Hematopoietic multipotent progenitor cell treated with erythropoietin and hydrocortisone succinate and interleukin-3 and kit ligand, for 6 days (in vitro differentiated cells): ENCODE measurements around the gene GRIK4.

Experiments used
- DNase-seq: peaks from one replicate; pipeline ENCODE4 v3.0.0-alpha.2; 2015

Gene GRIK4

DNA sequence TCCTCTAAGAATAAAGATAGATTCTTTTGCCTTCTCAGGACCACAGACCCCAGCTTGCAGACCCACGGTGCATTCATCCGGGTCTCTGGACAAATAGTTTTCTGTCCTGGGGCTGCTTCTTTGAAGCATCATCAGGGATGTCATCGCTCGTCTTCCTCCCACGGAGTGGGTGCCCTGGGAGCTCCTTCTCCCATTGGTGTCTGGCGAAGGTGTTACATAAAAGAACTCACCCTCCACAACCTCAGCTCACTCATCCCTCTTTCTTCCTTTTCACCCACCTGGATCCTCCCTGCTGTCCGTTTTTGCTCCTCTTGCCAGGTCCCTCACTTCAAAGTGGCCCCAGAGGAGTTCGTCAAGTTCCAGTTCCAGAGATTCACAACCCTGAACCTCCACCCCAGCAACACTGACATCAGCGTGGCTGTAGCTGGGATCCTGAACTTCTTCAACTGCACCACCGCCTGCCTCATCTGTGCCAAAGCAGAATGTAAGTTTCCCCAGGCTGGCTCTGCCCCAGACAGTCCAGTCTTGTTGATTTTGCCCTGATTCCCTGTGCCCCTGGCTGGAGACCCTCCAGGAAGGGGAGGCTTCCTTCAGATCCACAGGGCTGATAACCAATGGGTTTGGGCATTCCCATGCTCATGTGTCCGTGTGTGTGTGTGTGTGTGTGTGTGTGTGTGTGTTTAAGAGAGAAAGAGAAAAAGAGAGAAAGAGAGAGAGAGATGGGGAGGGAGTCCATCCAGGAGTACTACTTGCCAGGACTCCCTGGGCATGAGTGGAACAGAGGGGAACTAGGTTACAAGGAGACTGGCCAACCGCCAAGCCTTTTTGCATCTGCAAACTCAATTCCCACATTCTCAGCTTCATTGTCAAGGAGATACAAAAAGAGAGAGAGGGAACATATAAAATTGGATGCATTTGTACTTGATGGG, 308.2 kb downstream of the GRIK4 start:
- no peak for DNase-seq

DNA sequence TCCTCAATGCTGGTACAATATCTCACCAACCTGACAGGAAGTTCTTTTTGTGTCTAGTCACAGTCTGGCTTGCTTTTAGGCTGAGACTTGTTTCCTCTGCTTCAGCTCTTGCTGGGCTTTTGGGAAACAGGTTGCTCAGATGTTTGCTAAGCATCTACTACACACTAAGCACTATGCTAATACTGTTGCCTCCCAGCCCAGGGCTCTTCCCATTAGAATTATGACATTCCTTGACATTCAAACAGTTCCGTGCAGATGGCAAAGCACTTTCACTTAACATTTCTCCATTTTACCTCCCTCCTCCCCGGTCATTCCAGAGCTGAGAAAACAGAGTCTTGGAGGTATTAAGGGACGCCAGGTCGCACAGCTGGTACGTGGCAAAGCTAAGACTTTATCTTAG, 311.6 kb downstream of the GRIK4 start:
- no peak for DNase-seq

DNA sequence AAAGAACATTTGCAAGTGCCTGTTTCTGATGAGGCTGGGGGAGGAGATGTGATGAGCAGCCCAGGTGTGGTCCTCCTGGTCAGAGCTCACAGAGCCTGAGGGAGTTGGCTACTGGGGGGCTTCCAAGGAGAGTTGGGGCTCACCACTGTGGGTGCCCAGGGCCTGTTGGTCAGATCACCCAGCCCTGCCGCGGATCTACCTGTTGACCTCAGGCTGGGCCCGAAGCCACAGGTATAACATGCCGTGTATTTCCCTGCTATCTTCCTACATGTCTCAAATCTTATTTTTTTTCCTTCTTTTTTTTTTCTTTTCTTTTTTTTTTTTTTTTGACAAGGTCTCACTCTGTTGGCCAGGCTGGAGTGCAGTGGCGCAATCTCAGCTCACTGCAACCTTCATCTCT, 312.7 kb downstream of the GRIK4 start:
- no peak for DNase-seq

DNA sequence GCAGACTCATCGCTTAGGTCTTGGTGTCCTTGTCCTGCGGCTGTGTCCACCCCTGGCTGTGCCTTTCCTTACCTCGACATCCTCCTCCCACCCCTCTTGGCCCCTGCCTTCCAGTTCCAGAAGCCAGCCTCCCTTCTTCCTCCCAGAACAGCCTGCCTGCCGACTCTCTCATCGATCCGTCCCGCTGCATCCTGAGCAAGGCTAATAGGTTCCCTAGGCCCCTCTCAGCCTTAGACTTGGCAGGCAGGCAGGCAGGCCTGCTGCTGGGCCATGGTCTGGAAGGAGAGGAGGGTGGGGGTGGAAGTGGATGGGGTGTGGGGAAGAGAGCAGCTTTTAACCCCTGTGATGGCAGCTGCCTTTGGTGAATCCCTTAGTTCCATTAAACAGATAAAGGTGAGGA, 315.6 kb downstream of the GRIK4 start:
- no peak for DNase-seq

DNA sequence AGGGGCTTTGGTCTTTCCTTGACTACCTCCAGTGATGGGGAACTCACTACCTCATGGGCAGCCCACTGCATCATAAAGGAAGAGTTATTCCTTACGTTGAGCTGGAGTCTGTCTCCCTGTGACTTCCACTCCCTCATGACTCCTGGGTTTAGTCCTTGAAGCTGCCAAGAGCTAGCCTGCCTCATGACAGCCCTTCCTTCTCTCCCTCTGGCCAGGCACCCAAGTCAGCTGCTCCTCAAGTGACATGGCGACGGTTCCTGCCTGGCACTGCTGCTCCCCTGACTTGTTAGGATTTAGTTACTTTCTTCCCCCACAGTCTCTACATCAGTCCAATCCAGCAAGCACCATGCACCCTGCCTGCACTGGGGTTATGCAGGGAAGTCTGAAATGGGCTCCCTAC, 316.3 kb downstream of the GRIK4 start:
- DNase-seq, result no peak

DNA sequence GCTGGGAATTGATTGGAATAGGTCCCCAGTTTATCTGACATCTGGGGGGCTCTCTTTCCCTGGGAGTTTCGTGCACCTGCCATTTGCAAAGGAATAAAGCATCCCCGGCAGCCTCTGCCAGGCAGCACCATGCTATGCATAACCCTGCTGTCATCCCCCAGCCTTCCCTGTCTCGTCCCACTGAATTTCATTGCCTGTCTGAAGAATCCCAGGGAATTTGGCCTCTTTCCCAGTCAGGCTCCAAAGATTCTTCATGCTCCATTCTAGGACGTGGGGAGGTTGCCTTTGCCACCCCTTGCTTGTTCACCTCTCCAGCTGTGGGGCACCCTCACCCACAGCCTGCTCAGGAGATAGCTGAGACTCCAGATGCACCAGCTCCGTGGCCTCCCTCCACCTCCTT, 317.3 kb downstream of the GRIK4 start:
- DNase-seq, result no peak

DNA sequence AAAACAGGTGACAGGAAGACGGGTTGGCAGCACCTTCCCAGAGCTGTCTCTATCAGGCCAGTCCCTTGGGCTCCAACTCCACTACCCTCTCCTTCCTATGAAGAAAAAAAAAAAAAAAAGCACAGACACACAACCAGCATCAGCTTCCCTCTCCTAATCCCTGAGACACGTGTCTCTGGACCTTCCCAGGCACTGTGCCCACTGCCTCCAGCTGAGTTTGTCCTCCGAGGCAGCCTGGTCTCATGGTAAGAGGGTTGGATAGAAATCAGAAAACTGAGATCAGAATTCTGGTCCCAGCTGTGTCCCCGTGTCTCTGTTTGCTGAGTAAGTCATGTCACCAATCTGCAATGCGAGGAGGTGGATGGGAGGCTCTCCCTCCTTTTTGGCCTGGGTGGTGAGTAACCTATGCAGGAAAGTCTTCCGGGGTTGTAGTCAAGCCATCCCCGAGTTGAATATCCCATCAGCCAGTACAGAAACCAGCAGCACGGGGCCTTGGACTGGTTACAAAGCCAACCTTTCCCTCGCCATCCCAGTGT, 318.6 kb downstream of the GRIK4 start:
- DNase-seq, result no peak

DNA sequence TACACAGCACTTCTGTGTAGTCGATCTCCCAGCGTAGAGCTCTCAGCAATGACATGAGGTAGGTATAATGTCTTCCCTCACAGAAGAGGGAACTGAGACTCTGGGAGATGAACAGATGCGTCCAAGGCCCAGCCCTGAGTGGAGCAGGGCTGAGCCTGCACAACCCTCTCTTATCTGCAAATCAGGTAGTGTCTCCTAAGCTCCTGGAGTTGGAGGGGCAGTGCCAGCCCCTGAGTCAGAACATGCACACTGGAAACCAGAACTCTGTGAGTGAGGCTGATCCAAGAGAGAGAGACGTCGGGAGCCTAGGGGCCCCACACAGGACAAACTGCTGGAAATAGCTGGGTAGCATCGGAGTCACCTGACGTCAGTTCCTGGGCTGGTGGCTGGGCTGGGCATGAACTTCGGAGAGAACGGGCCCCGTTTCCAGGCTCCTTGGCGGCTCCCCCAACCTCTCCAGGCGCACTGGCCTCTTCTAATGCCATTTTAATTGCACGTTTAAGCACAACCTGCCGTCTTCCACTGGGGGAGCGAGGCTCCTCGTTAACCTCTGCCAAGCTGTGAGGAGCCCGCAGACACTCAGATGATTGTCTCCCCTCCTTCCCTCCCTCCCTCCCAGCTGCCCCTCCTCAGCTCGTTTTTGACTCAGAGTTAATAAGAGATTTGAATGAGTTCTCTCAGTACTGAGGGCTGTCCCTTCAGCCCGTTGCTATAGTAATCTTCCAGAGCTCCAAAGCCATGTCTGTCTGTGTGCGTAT, 321.1 kb downstream of the GRIK4 start:
- DNase-seq, result no peak

DNA sequence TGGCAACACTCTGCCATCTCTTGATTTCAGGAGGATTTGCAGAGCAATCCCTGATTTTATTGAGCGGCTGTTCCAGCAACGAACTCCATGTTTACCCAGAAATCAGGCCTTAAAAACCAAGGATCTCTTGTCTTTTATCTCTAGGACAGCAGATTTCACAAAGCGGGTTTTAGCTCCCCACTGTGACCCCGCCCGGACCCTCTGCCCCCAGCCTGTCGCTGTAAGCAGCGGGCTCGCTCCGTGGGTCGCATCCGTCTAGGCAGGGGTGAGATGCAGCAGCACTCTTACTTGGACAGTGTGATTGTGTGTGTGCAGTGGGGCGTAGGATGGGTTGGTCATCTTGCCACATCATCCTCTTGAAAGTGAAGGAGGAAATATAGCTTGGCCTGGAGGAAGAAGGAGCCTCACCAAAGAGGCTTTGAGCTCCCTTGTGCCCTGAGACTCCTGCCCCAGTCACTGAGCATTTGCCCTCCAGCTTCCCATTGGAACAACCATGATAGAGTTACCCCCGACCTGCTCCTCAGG, 323.2 kb downstream of the GRIK4 start:
- no peak for DNase-seq

DNA sequence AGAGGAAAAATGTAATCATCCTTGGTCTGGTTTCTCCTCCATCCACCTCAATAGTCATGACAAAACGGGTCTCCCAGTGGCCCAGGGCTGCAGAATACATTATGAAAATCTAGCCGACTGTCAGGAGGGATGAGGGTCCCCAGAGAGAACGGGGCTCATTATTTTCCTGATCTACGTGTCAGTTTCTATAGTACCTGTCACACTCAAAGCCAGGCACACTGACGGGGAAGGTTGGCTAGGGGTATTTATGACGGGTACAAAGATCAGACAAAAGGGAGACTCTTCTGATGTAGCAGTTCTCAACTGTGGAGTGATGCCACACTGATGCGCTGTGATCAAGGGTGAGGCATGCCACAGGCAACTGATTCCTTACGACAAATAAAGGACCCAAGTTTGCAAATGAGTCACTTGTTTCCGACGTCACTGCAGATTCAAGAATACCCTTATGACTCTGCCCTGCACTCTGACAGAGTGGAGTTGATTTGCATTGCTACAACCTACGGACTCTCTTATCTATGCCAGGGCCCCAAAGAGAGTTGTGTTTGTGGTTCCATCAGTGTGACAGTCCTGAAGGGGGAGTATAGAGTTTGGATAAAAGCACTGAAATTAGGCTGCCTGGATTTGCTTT, 324.2 kb downstream of the GRIK4 start:
- no peak for DNase-seq

DNA sequence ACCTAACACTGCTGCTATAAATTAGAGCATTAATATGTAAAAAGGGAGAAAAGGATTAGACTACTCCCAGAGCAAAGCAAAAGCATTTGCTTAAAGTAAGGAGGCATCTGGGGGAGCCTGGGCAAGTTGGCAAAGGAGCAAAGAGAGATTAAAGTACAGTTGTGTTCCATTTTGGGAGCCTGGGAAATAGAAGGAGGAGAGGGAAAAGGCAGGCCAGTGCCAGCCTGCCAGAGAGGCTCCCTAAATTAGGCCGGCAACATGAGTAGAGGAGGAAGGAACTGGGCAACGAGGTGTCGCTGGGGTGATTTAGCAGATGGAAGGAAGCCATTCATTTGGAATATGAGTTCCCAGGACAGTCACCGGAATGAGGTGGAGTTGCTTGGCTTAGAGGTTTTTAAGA, 326.1 kb downstream of the GRIK4 start:
- DNase-seq, result no peak

DNA sequence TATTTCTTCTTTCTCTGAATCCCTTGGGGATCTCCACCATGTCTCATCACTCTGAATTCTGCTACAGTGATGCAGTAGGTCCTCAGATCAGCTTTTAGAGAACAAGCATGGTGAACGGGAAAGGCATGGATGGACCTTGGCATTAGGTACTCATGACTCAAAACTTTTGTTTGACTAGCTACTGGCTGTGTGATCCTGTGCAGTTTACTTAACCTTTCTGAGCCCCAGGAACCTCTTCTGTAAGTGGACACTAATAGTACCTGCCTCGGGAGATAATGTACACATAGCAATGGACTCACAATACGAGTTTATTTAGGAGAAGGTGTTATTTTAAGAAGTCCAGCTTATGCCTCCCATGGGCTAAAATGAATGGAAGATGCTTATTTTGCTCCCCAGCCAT, 327.7 kb downstream of the GRIK4 start:
- no peak for DNase-seq

DNA sequence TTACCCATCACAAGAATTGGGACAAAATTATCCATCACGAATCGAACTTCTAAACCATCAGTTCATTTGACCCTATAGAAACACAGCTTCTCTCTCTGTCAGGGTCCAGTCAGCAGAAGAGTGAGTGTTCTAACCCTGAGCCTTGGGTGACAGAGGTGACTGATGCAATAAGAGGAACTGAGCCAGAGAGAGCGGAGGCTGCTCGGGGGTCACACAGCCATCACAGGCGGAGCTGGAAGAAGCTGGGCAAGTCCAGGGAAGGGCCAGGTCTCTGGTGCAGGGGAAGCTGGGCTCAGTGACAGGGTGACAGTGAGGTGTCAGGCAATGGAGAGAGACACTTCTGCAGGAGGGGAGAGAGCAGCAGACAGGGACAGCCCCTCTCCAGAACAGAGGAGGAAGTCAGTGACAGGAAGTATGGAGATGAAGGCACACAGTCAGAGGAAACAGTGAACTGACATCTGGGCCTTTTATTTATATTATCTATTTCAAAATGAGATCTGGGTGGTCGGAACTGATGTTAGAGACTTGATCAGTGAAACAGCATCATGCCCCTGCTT, 328.4 kb downstream of the GRIK4 start:
- no peak for DNase-seq

DNA sequence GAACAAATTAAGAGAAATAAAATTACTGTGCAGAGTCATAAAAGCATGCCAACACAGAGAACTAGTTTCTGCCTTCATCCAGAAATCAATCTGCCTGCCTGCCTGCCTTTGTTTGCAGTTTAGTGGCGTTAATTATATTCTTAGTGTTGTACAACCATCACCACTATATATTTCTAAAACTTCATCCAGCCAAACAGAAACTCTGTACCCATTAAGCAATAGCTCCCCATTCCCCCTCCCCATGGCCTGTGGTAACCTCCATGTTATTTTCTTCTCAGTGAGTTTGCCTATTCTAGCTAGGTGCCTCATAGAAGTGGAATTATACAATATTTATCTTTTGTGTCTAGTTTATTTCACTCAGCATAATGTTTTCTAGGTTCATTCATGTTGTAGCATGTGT, 329.1 kb downstream of the GRIK4 start:
- no peak for DNase-seq

DNA sequence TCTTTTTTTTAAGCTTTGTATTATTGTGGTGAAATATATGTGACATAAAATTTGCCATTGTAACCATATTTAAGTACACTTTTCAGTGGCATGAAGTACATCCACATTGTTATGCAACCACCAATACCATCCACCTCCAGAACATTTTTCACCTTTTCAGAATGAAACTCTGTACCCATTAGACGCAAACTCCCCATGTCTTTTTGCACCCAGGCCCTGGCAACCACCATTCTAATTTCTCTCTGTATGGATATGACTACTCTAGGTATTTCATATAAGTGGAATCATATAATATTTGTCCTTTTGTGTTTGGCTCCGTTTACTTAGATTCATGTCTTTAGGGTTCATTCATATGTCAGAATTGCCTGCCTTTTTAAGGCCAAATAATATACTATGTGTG, 329.5 kb downstream of the GRIK4 start:
- DNase-seq, result no peak

DNA sequence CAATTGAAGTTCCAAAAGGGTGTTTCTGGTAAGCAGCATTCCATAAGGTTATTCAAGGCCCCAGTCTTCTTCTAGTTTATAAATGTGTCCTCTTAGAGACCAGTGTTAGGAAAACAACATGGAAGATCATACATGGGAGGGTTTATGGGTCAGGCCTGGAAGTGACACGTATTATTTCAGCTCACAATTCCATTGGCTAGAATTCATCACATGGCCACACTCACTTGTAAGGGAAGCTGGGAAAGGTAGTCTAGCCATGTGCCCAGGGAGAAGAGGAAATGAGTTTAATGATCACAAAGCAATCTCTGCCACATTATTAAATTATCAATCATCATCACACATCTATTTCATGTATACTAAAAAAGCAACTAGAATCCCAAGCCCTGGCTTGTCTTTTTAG, 330.6 kb downstream of the GRIK4 start:
- DNase-seq, result no peak

DNA sequence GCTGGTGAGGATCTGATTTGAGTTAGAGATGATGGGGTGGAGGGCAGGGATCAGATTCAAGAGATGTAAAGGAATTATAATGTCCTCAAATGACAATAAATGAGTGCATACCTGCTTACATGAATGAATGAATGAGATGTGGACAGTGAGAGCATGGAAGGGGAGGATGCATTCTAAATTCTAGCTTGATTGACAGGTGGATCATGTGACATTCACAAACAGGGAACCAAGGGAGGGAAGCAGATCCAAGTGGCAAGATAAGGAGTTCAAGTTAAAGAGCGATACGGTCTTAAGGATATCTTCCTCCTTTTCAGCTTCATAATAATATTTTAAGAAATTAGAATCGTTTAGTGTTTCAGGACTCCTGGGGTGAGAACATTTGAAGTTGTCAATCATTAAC, 341.9 kb downstream of the GRIK4 start:
- DNase-seq, result no peak

DNA sequence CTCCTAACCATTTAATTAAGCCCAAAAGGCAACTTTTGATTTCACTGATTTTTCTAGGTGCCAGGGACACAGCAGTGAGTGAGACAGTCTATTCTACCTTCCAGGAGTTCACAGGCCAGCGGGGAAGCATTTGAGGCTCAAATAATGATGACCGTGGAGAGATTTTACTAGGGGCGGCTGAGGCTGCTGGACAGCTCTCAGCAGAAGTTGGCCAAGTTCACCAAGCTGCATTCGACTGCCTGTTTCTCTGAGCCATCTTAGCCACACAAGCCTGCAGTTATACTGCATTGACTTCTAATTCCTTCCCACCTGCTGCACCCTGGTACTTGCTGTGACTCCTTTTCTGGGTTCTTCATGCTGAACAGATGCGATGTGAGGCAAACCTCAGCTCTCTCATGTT, 343.4 kb downstream of the GRIK4 start:
- DNase-seq, result no peak

DNA sequence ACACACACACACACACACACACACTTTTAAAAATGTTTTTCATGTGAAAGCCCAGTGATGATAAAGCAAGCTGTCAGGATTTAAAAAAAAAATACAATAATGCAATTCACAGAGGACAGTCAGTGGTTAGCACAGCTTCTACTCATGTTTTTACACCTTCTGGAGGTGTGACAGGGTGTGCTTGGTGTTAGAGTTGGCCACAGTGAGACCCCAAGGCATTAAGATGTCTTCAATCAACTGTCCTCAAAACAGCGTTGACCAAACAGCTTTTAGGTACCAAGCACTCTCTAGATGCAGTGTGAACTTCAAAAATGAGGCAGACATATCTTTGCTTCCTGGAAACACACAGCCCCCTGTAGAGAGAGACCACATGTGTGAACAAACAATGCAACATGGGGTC, 346.0 kb downstream of the GRIK4 start:
- DNase-seq, result no peak

DNA sequence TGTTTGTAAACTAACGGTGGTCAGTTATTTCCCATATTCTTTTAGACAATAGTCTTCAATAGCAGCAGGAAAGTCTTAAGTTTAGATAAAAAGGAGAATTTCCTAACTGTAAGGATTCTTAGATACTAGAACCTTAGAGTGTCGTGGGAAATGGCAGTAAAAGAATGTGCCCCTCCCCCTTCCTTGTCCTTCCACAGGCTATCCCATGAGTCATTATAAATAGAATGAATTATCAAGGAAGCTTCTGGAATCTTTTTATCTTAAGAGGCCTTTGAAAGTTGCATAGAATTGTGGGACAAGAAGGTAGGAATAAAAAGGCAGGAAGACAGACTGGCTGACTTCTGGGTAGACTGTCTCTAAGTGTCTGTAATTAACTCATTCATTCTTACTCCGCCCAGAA, 347.2 kb downstream of the GRIK4 start:
- DNase-seq, result no peak

DNA sequence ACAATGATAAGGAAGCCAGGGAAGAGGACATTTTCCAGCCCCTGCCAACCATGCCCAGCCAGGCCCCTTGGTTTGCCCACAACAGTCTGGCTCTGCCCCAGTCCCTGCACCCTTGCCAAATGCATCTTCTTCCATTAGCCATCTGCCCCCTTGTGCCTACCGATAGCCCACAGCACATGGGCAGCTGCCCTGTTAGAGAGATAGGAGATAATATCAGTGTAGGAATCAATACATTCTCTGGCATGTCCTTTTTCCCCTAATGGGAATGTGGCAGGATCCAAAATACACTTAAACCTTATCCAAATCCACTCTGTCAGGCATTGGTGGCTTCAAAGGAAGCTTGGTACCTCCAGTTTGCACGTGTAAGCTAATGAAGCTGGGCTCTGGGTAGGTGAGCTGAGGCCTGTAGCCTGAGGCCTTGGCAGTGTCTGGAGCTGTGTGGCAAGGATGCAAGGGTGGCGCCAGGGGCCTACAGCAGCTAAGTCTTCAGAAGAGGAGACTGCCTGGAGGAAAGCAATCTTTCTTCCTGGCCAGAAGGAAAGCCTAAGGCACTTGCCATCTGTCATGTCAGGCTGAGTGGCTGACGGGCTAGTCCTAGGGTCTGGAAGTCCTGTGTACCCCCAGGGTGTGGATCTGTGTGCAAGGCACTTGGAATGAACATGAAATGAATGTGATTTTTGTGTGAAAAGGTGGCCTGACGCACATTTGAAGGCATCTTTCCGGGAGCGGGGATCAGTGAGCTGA, 348.2 kb downstream of the GRIK4 start:
- DNase-seq, result no peak

DNA sequence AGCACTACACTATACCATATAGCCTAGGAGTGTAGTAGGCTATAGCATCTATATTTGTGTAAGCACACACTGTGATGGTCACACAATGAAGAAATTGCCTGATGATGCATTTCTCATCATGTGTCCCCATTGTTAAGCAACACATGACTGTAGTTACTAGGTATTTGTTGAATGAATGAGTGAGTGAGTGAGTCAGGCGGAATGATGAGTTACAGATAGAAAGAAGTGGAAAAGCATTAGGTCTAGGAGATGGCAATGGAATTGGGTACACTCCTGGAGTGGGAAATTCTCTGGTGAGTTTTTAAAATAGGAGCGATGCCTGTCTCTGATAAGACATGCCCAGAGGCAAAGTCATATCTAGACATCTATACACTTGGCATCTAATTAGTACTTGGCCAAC, 351.8 kb downstream of the GRIK4 start:
- DNase-seq, result no peak
